Choroid plexus epithelial cell (primary cell): Measurements from ENCODE around the gene OLFM4.
"Not testable (repeated sequence)": the region's sequence is repeated elsewhere in the genome, so short reads cannot be mapped to it uniquely, and the experiment has no call there.

Source experiments
- DNase-seq: peaks from one replicate; pipeline ENCODE4 v3.0.0-alpha.2; 2010; ENCODE audit warnings: low read depth
- H3K4me3 ChIP-seq: 2 replicates; pipeline ENCODE4 v1.5.1; 2011; ENCODE audit warnings: low read depth, mild to moderate bottlenecking, control low read depth, low read length, moderate library complexity
- TF ChIP-seq, protein P1 (sequence below): conservative IDR thresholded peaks from 2 replicates; pipeline ENCODE4 v1.5.1; 2011; ENCODE audit warnings: low read depth, mild to moderate bottlenecking, control low read depth, inconsistent platforms, low read length, moderate library complexity

The OLFM4 gene

DNA sequence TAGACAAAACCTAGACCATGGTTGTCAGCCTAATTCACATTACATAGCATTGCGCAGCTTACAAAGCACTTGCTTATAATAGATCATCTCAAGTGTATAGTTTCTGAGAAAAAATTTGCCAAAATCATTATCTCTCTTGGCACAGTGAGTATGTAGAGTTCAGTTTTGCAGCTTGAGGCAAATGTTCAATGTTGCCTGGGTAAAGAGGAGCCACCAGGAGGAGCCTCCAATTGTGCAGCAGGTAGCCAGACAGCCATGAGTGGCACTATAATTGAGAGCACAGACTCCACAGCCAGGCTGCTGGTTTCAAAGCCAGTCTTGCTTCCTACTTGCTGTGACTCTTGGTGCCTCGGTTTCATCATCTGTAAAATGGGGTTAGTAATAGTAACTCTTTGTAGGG lies 24.0 kb upstream of the OLFM4 start:
- TF ChIP-seq, protein P1, sequence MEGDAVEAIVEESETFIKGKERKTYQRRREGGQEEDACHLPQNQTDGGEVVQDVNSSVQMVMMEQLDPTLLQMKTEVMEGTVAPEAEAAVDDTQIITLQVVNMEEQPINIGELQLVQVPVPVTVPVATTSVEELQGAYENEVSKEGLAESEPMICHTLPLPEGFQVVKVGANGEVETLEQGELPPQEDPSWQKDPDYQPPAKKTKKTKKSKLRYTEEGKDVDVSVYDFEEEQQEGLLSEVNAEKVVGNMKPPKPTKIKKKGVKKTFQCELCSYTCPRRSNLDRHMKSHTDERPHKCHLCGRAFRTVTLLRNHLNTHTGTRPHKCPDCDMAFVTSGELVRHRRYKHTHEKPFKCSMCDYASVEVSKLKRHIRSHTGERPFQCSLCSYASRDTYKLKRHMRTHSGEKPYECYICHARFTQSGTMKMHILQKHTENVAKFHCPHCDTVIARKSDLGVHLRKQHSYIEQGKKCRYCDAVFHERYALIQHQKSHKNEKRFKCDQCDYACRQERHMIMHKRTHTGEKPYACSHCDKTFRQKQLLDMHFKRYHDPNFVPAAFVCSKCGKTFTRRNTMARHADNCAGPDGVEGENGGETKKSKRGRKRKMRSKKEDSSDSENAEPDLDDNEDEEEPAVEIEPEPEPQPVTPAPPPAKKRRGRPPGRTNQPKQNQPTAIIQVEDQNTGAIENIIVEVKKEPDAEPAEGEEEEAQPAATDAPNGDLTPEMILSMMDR: no peak
- DNase-seq: no peak
- no peak overlapping the region for H3K4me3 ChIP-seq

DNA sequence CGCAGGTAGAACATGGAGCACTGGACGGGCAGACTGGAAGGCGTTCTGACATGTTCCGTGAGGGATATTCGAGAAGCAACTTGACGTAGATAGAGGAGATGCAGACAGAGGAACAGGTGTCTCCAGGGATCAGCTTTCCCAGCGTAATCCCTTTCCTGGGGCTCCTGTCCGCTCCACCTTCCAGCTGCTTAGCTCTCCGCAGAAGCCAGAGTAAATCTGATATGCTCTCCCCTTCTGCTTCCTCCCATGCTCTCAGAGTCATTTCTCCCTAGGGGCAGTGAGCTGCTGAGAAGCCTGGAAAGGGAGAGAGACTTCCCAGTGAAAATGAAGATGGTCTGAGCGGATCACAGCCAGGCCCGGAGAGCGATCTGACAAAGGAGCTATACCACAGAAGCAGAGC lies 23.0 kb upstream of the OLFM4 start:
- DNase-seq: no peak
- no peak overlapping the region for H3K4me3 ChIP-seq
- TF ChIP-seq, protein P1: no peak

DNA sequence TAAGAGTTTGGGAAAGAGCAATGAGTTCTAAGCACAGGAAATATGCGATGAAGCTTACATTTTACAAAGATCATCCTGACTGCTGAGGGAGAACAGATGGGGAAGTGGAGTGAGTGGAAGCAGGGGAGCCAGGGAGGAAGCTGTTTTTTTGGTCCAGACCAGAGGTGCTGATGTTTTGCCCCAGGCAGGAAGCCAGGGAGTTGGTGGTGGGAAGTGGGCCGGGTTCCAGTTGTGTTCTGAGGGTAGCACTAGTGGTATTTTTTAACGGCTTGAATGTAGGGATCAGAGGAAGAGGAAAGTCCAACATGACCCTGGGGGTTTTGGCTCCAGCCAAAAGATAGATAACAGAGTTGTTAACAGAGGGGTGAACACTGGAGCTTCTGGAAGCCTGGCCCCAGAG lies 20.7 kb upstream of the OLFM4 start:
- TF ChIP-seq, protein P1: no peak
- DNase-seq: no peak
- no peak overlapping the region for H3K4me3 ChIP-seq

DNA sequence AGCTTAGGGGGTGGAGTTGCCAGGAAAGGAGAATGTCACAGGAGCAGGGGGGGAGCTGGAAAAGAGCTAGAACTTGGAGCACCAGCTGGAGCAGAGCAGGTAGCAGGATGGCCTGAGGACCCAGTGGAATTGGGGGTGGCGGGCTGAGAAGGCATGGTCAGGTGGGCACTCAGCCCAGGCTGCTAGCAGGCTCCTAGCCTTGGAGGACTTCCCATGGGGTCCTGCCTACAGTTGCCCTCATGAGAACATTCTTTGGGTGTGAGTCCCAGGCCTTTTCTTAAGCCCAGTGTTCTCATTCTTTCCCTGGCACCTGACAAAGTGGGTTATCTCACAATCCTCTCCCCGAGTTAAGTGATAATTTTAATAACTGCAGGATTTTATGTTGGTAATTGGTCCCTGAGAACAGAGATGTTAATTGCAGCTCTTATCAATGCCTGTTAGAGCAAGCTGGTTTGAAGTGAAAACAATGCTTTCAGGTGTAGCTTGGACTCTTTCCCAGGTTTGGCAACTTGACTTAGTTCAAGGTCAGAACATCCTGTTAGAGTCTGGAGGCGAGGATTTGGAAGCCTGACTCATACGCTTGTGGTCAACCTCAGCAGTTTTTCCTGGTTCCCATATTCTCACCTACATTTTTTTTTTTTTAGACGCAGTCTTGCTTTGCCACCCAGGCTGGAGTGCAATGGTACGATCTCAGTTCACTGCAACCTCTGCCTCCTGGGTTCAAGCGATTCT lies 18.1 kb upstream of the OLFM4 start:
- DNase-seq: no peak
- no peak overlapping the region for H3K4me3 ChIP-seq
- TF ChIP-seq, protein P1: no peak

DNA sequence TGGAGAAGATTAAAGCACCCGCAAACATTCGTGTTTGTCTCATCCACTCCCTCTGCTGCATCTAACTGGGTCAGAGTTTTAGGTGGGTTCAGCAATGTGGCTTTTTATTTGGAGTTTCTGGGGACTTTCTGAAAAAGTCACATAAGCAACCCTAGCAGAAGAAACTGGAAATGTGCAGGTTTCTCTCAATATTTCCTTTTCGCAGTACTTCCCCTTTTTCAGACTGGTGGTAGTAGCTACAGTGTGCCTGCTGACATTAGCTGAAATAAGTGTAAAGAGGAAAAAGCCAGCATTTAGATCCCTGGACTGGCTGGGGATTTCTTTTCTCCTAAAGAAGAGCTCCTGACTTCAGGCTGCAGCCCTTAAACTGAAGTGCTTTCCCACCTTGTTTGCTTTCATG lies 15.9 kb upstream of the OLFM4 start:
- DNase-seq: no peak
- H3K4me3 ChIP-seq: no peak overlapping the region
- TF ChIP-seq, protein P1: no peak

DNA sequence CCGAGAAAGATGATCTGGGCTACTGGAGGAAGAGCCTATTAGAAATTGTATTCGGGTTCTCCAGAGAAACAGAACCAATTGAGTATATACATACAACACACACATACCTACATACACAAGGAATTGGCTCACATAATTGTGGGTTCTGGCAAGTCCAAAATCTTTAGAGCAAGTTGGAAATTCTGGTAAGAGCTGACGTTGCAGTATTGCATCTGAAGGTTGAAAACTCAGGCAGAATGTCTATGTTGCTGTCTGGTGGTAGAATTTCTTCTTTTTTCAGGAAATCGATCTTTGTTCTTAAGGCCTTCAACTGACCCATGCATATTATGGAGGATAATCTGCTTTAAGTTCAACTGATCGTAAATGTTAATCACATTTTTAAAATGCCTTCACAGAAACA lies 15.5 kb upstream of the OLFM4 start:
- TF ChIP-seq, protein P1: no peak
- H3K4me3 ChIP-seq: no peak overlapping the region
- DNase-seq: no peak

DNA sequence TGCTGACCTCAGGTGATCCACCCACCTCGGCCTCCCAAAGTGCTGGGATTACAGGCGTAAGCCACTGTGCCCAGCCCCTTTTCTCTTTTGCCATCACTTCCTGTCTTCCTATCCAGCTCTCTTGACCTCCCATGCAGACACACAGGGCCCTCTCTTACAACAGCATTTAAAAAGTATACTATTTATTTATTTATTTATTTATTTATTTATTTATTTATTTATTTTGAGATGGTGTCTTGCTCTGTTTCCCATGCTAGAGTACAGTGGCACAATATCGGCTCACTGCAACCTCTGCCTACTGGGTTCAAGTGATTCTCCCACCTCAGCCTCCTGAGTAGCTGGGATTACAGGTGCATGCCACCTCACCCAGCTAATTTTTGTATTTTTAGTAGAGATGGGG lies 14.6 kb upstream of the OLFM4 start:
- not testable (repeated sequence) for DNase-seq, H3K4me3 ChIP-seq
